SK-N-MC (cell line): ENCODE measurements around the gene ATP6V1A.

Source experiments
- EZH2 ChIP-seq: fragments of 200-600 bp; sonication (generic); IDR thresholded peaks from one replicate; pipeline ENCODE4 v1.6.1; 2017; ENCODE audit warnings: antibody characterized with exemption
- FOXP2 ChIP-seq: optimal IDR thresholded peaks from 2 replicates; pipeline ENCODE3; 2011; ENCODE audit warnings: mild to moderate bottlenecking, moderate library complexity; ENCODE audit not compliant: insufficient read depth; ENCODE audit errors: extremely low read length, control extremely low read depth
- POLR2AphosphoS5 ChIP-seq: IDR thresholded peaks from 2 replicates; pipeline ENCODE4 v1.6.1; 2012; ENCODE audit warnings: mild to moderate bottlenecking, low read depth, low read length, borderline replicate concordance

GRCh38 chr3:113844622-113845222, 97.9 kb downstream of the ATP6V1A start:
- TF ChIP-seq EZH2, result no peak
- no peak for TF ChIP-seq POLR2AphosphoS5
- no peak for TF ChIP-seq FOXP2
